Left ventricle myocardium inferior (tissue), 1 donor: Measurements from ENCODE around the gene DOP1B. TPM values are rescaled to one million over a fixed set of nuclear protein-coding genes. Genes with fewer than 3 reads are reported as not detected.

Source experiments
- DNase-seq: peaks from one replicate; pipeline ENCODE4 v3.0.0-alpha.2; 2020
- H3K27ac ChIP-seq: fragments of 200-600 bp; replicated peaks from 2 replicates; pipeline ENCODE4 v1.8.0; 2021
- H3K27me3 ChIP-seq: fragments of 200-600 bp; 2 replicates; pipeline ENCODE4 v1.8.0; 2021; ENCODE audit warnings: low read depth
- H3K36me3 ChIP-seq: fragments of 200-600 bp; 2 replicates; pipeline ENCODE4 v1.8.0; 2021
- H3K4me1 ChIP-seq: fragments of 200-600 bp; 2 replicates; pipeline ENCODE4 v1.8.0; 2021
- H3K4me3 ChIP-seq: fragments of 200-600 bp; 2 replicates; pipeline ENCODE4 v1.8.0; 2021; ENCODE audit warnings: mild to moderate bottlenecking, moderate library complexity
- H3K9me3 ChIP-seq: fragments of 200-600 bp; replicated peaks from 2 replicates; pipeline ENCODE4 v1.8.0; 2021
- intact Hi-C: fragments of 100-400 bp; cut with micrococcal nuclease; formaldehyde crosslinking; loops from one replicate; pipeline ENCODE4 v1.11.0; 2022
- total RNA-seq: library from RNA; stranded (reverse); fragmentation: NEBNext Ultra II Directional; extraction: Animal tissue kit (Norgen Biotek cat#: 25700); gene quantifications from one replicate; pipeline ENCODE4 v1.2.1, GENCODE V29; 2021
- TF ChIP-seq, protein P1 (sequence below): fragments of 200-600 bp; IDR thresholded peaks from 2 replicates; pipeline ENCODE4 v1.8.0; 2021; ENCODE audit warnings: antibody characterized with exemption, mild to moderate bottlenecking, borderline replicate concordance
- donor health status: DM: no; HTN: yes; CAD: no; lungs with severe emphysema.

Gene DOP1B
- total RNA-seq, 1 donor from 2014 or later, result 13.6 TPM

DNA sequence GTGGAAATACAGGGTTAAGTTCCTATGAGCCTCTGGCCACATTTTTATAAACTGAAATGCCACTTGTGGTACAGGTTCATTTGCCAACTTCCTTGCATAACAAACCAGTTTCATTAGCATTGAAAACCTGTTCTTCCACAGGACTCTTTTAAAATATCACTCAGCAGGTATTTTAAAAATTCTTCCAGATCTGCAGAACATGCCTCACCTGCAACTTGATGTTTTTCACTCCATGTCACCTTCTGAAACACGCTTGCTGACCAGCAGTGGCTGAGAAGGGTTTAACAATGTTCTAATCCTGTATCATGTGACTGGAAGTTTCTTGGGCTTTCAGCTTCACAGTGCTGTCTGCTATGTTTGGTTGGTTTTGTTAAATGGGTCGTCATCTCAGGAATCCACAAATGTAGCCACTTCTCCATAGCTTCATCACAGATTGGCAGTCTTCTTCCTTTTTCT is 39.3 kb upstream of the DOP1B start:
- TF ChIP-seq, protein P1, sequence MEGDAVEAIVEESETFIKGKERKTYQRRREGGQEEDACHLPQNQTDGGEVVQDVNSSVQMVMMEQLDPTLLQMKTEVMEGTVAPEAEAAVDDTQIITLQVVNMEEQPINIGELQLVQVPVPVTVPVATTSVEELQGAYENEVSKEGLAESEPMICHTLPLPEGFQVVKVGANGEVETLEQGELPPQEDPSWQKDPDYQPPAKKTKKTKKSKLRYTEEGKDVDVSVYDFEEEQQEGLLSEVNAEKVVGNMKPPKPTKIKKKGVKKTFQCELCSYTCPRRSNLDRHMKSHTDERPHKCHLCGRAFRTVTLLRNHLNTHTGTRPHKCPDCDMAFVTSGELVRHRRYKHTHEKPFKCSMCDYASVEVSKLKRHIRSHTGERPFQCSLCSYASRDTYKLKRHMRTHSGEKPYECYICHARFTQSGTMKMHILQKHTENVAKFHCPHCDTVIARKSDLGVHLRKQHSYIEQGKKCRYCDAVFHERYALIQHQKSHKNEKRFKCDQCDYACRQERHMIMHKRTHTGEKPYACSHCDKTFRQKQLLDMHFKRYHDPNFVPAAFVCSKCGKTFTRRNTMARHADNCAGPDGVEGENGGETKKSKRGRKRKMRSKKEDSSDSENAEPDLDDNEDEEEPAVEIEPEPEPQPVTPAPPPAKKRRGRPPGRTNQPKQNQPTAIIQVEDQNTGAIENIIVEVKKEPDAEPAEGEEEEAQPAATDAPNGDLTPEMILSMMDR, result no peak
- peaks cover 6% of the 10 kb centered on the region for H3K9me3 ChIP-seq
- H3K27me3 ChIP-seq, result no peaks in the 10 kb centered on the region
- no peak overlapping the region for H3K4me3 ChIP-seq
- no peak for DNase-seq
- intact Hi-C loops, result no loop called here
- H3K4me1 ChIP-seq, result peaks cover 9% of the 10 kb centered on the region
- H3K36me3 ChIP-seq, result no peaks in the 10 kb centered on the region
- H3K27ac ChIP-seq, result no peak overlapping the region

GRCh38 chr21:36120304-36120888 is 36.2 kb upstream of the DOP1B start:
- Histone ChIP-seq H3K4me1 (peaks cover 2% of the 10 kb centered on the region), H3K27me3 (no peaks in the 10 kb centered on the region), H3K9me3 (peaks cover 6% of the 10 kb centered on the region), H3K36me3 (no peaks in the 10 kb centered on the region), H3K27ac (peak overlapping the region; percentile 14), H3K4me3 (no peak overlapping the region)
- TF ChIP-seq, protein P1, result no peak
- intact Hi-C loops, result no loop called here
- peak; percentile 32 for DNase-seq

DNA sequence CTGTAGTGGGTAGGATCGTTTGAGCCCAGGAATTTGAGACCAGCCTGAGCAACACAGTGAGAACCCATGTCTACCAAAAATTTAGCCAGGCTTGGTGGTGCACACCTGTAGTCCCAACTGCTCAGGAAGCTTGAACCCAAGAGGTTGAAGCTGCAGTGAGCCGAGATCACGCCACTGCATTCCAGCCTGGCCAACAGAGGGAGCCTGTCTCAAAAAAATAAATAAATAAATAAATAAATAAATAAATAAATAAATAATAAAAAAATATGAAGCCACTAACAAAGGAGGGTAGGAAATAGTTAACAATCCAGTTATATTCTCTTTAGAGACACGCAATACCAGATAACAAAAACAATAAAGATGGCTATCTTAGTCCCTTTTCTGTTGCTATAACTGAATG is 33.6 kb upstream of the DOP1B start:
- H3K36me3 ChIP-seq, result no peaks in the 10 kb centered on the region
- H3K4me3 ChIP-seq, result no peak overlapping the region
- intact Hi-C loops, result no loop called here
- H3K9me3 ChIP-seq, result no peaks in the 10 kb centered on the region
- no peaks in the 10 kb centered on the region for H3K27me3 ChIP-seq
- TF ChIP-seq, protein P1, result peak; percentile 65
- H3K4me1 ChIP-seq, result peaks cover 10% of the 10 kb centered on the region
- DNase-seq, result no peak
- H3K27ac ChIP-seq, result no peak overlapping the region

GRCh38 chr21:36124395-36124794 is 32.2 kb upstream of the DOP1B start:
- TF ChIP-seq, protein P1, result no peak
- no peaks in the 10 kb centered on the region for H3K36me3 ChIP-seq
- no peak overlapping the region for H3K27ac ChIP-seq
- H3K4me3 ChIP-seq, result no peak overlapping the region
- intact Hi-C loops, result no loop called here
- H3K4me1 ChIP-seq, result peaks cover 10% of the 10 kb centered on the region
- DNase-seq, result no peak
- no peaks in the 10 kb centered on the region for H3K9me3 ChIP-seq
- H3K27me3 ChIP-seq, result no peaks in the 10 kb centered on the region

- H3K36me3 ChIP-seq, result no peaks in the 10 kb centered on the region
- H3K4me3 ChIP-seq, result no peak overlapping the region
- H3K9me3 ChIP-seq, result no peaks in the 10 kb centered on the region
- intact Hi-C loops, result no loop called here
- no peaks in the 10 kb centered on the region for H3K27me3 ChIP-seq
- peak; percentile 40 for DNase-seq
- peak overlapping the region; percentile 21 for H3K27ac ChIP-seq
- TF ChIP-seq, protein P1, result peak; percentile 96
- H3K4me1 ChIP-seq, result peaks cover 20% of the 10 kb centered on the region
Observed at GRCh38 chr21:36125512-36126207, 31.0 kb upstream of the DOP1B start.
